ENCODE measurements around the gene TM4SF18. TPM values are rescaled to one million over a fixed set of nuclear protein-coding genes. Genes with fewer than 3 reads are reported as not detected.

TM4SF18 gene
- polyA plus RNA-seq, 1 donor (not counting 4 experiments of a cell fraction or from before 2014, with no cell fraction given), result not detected

GRCh38 chr3:149284034-149284433 is 49.4 kb downstream of the TM4SF18 start:
- dilution Hi-C loops (cut with MboI; ENCODE audit: extremely low pct_ligation_motif_present, low sequenced_read_pairs), result no loop called here
- Histone ChIP-seq H3K9me1 (ENCODE audit: control insufficient read depth, extremely low read depth, insufficient read depth, low read length) (no peaks in the 10 kb centered on the region), H4K20me1 (ENCODE audit: control insufficient read depth, extremely low read depth, insufficient read depth, low read length) (no peaks in the 10 kb centered on the region), H3K4me3 (ENCODE audit: control insufficient read depth in 2 of 3, extremely low read depth in 1 of 3, insufficient read depth in 2 of 3, low read depth in 1 of 3, low read length in 3 of 3) (no peak overlapping the region), H3K27me3 (ENCODE audit: control insufficient read depth, extremely low read depth, insufficient read depth, low read length) (no peaks in the 10 kb centered on the region), H3K27ac (ENCODE audit: control insufficient read depth, insufficient read depth, low read length) (no peak overlapping the region), H2AFZ (ENCODE audit: control insufficient read depth, low read length) (no peak overlapping the region), H3K9me3 (ENCODE audit: control insufficient read depth, low read depth, low read length) (no peaks in the 10 kb centered on the region), H3K79me2 (ENCODE audit: control insufficient read depth, insufficient read depth, low read length) (no peaks in the 10 kb centered on the region), H3K4me1 (ENCODE audit: control insufficient read depth, extremely low read depth, insufficient read depth, low read length) (no peaks in the 10 kb centered on the region), H3K9ac (ENCODE audit: control insufficient read depth, extremely low read depth, insufficient read depth, low read length) (no peak overlapping the region), H3K36me3 (ENCODE audit: control insufficient read depth in 2 of 2, extremely low read depth in 1 of 2, insufficient read depth in 2 of 2, low read length in 2 of 2) (no peaks in the 10 kb centered on the region), H3K4me2 (ENCODE audit: control insufficient read depth, extremely low read depth, insufficient read depth, low read depth, low read length) (no peak overlapping the region)
- TF ChIP-seq, protein P1, sequence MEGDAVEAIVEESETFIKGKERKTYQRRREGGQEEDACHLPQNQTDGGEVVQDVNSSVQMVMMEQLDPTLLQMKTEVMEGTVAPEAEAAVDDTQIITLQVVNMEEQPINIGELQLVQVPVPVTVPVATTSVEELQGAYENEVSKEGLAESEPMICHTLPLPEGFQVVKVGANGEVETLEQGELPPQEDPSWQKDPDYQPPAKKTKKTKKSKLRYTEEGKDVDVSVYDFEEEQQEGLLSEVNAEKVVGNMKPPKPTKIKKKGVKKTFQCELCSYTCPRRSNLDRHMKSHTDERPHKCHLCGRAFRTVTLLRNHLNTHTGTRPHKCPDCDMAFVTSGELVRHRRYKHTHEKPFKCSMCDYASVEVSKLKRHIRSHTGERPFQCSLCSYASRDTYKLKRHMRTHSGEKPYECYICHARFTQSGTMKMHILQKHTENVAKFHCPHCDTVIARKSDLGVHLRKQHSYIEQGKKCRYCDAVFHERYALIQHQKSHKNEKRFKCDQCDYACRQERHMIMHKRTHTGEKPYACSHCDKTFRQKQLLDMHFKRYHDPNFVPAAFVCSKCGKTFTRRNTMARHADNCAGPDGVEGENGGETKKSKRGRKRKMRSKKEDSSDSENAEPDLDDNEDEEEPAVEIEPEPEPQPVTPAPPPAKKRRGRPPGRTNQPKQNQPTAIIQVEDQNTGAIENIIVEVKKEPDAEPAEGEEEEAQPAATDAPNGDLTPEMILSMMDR (optimal IDR thresholded peaks at IDR 0.05 in 1 of 3, IDR thresholded peaks at IDR 0.05 in 1 of 3, conservative IDR thresholded peaks at IDR 0.05 in 1 of 3; ENCODE audit: extremely low read depth in 1 of 3, insufficient read depth in 2 of 3, low read length in 3 of 3), result no peak
- TF ChIP-seq EZH2 (IDR thresholded peaks at IDR 0.05; ENCODE audit: low read length), result no peak
- FAIRE-seq (no peak), DNase-seq (ENCODE audit: low read depth, low spot score) (no peak)

DNA sequence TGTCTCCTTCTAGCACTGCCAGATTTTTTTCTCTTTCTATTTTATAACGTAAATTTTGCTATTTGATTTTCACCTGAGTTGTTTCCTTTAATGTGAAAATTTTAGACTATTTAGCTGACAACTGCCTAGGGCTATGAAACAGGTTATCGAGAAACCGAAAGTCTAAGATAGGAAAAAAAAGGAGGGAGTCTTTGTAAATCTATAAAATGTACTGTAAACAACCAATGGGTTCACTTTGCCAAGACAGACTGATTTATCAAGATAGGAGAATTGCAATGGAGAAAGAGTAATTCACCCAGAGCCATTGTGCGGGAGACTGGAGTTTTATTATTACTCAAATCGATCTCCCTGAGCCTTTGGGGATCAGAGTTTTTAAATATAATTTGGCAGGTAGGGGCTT is 50.0 kb downstream of the TM4SF18 start:
- Histone ChIP-seq H4K20me1 (ENCODE audit: control insufficient read depth, extremely low read depth, insufficient read depth, low read length) (no peaks in the 10 kb centered on the region), H3K4me2 (ENCODE audit: control insufficient read depth, extremely low read depth, insufficient read depth, low read depth, low read length) (no peak overlapping the region), H3K36me3 (ENCODE audit: control insufficient read depth in 2 of 2, extremely low read depth in 1 of 2, insufficient read depth in 2 of 2, low read length in 2 of 2) (no peaks in the 10 kb centered on the region), H3K9me1 (ENCODE audit: control insufficient read depth, extremely low read depth, insufficient read depth, low read length) (no peaks in the 10 kb centered on the region), H3K79me2 (ENCODE audit: control insufficient read depth, insufficient read depth, low read length) (no peaks in the 10 kb centered on the region), H3K4me1 (ENCODE audit: control insufficient read depth, extremely low read depth, insufficient read depth, low read length) (no peaks in the 10 kb centered on the region), H2AFZ (ENCODE audit: control insufficient read depth, low read length) (no peak overlapping the region), H3K27ac (ENCODE audit: control insufficient read depth, insufficient read depth, low read length) (no peak overlapping the region), H3K9me3 (ENCODE audit: control insufficient read depth, low read depth, low read length) (no peaks in the 10 kb centered on the region), H3K4me3 (ENCODE audit: control insufficient read depth in 2 of 3, extremely low read depth in 1 of 3, insufficient read depth in 2 of 3, low read depth in 1 of 3, low read length in 3 of 3) (no peak overlapping the region), H3K9ac (ENCODE audit: control insufficient read depth, extremely low read depth, insufficient read depth, low read length) (no peak overlapping the region), H3K27me3 (ENCODE audit: control insufficient read depth, extremely low read depth, insufficient read depth, low read length) (no peaks in the 10 kb centered on the region)
- DNase-seq (ENCODE audit: low read depth, low spot score) (no peak), FAIRE-seq (no peak)
- no peak for TF ChIP-seq EZH2 (IDR thresholded peaks at IDR 0.05; ENCODE audit: low read length)
- TF ChIP-seq, protein P1 (optimal IDR thresholded peaks at IDR 0.05 in 1 of 3, IDR thresholded peaks at IDR 0.05 in 1 of 3, conservative IDR thresholded peaks at IDR 0.05 in 1 of 3; ENCODE audit: extremely low read depth in 1 of 3, insufficient read depth in 2 of 3, low read length in 3 of 3), result no peak
- dilution Hi-C loops (cut with MboI; ENCODE audit: extremely low pct_ligation_motif_present, low sequenced_read_pairs), result no loop called here
